HUES48 (cell line): ENCODE measurements around the gene GBP2.
A peak's percentile ranks its signal among the peaks of the same experiment; 100 is the strongest.

Source experiments
- H3K27ac ChIP-seq: one replicate; pipeline ENCODE4 v1.7.0; 2013; ENCODE audit warnings: low read depth, low read length, inconsistent platforms
- H3K27me3 ChIP-seq: 2 replicates; pipeline ENCODE4 v1.6.1; 2013; ENCODE audit warnings: mild to moderate bottlenecking, low read length; ENCODE audit not compliant: control insufficient read depth, insufficient read depth
- H3K36me3 ChIP-seq: 2 replicates; pipeline ENCODE4 v1.6.1; 2013; ENCODE audit warnings: low read length; ENCODE audit not compliant: control insufficient read depth, insufficient read depth
- H3K4me1 ChIP-seq: 2 replicates; pipeline ENCODE4 v1.6.1; 2013; ENCODE audit warnings: mild to moderate bottlenecking, low read length; ENCODE audit not compliant: control insufficient read depth, insufficient read depth
- H3K4me3 ChIP-seq: 2 replicates; pipeline ENCODE4 v1.5.1; 2013; ENCODE audit warnings: mild to moderate bottlenecking, low read depth, low read length
- H3K9ac ChIP-seq: 2 replicates; pipeline ENCODE4 v1.6.1; 2013; ENCODE audit warnings: mild to moderate bottlenecking, low read depth, low read length, moderate library complexity
- H3K9me3 ChIP-seq: 2 replicates; pipeline ENCODE4 v1.6.1; 2013; ENCODE audit warnings: low read length; ENCODE audit not compliant: control insufficient read depth, insufficient read depth

The GBP2 gene

DNA sequence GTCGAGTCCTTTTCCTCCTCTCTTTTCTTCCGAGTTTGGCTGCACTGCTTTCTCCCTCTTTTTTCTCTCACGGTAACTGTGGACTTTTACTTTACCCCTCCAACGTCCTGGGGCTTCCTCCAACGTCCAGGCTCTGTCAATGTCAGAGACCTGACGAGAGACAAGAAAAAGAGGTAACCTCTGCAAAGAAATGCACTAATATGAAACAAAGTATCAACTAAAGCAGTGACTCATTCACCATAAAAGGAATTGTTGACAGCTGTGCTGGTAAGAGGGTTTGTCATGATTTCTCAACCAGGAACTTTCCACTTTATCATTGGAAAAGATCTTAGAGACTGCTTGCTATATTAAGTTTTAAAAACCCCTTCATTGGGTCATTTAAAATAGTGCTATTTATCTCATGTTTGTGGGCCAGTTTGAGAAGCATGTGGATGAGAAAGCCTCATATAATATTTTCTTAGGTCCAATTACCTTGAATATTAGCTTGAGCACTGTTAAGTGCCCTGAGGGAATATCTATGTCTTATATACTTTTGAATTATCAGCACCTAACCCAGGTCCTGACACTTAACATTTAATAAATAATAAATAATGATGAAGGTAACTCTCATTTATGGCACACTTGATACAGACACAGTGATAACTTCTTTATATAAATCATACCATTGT, at the start of gene GBP2:
TSS of gene GBP2 (minus strand) at position 202 of the 668 bp plus-strand sequence. CDS start 4,148 bp downstream, outside the sequence.
- Histone ChIP-seq H3K27me3 (no peaks in the 10 kb centered on the region), H3K9ac (no peak within 1 kb of the TSS), H3K4me3 (no peak within 1 kb of the TSS; the same call in 1 of the 2 replicates), H3K4me1 (peaks cover 5% of the 10 kb centered on the region), H3K9me3 (no peaks in the 10 kb centered on the region), H3K36me3 (no peaks in the 10 kb centered on the region), H3K27ac (peak within 1 kb of the TSS; percentile 55)

- no peaks in the 10 kb centered on the region for H3K4me1 ChIP-seq
- no peaks in the 10 kb centered on the region for H3K9me3 ChIP-seq
- no peak overlapping the region for H3K4me3 ChIP-seq
- H3K27ac ChIP-seq, result no peak overlapping the region
- H3K9ac ChIP-seq, result no peak overlapping the region
- no peaks in the 10 kb centered on the region for H3K36me3 ChIP-seq
- H3K27me3 ChIP-seq, result no peaks in the 10 kb centered on the region
Observed at GRCh38 chr1:89174491-89174890, 48.6 kb upstream of the GBP2 start.

DNA sequence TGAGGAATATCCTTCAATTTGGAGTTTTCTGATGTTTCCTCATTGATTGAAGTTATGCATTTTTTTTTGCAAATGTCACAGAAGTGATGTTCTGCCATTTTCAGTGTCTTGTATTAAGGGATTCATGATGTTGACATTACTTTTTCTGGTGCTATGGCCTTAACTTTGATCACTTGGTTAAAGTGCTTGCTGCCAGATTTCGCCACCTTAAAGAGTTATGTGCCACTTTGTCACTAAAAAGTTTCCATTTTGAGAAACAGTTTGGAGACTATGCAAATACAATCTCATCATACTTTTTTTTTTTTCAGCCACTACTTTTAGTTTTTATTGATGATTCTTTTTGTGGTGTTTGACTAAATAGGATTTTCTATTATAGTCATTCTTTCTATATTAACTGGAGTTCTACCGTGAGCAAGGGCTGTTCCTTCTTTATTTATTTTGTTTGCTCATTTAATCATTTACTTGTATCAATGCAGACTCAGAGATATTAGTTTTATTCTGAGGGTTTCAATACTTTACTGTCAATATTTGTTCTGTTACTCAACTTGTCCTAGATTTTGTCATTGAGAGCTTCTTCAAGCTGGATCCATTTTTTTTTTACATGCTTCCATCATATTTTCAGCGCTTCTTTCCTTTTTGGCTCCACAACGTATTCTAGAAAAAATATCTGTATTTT, 46.7 kb upstream of the GBP2 start:
- Histone ChIP-seq H3K36me3 (no peaks in the 10 kb centered on the region), H3K4me1 (no peaks in the 10 kb centered on the region), H3K27me3 (no peaks in the 10 kb centered on the region), H3K9ac (no peak overlapping the region), H3K9me3 (no peaks in the 10 kb centered on the region), H3K27ac (no peak overlapping the region), H3K4me3 (no peak overlapping the region)

- Histone ChIP-seq H3K27me3 (no peaks in the 10 kb centered on the region), H3K9ac (no peak overlapping the region), H3K9me3 (no peaks in the 10 kb centered on the region), H3K36me3 (no peaks in the 10 kb centered on the region), H3K27ac (no peak overlapping the region), H3K4me1 (no peaks in the 10 kb centered on the region), H3K4me3 (no peak overlapping the region)
Observed at GRCh38 chr1:89171067-89171438, 45.1 kb upstream of the GBP2 start.

DNA sequence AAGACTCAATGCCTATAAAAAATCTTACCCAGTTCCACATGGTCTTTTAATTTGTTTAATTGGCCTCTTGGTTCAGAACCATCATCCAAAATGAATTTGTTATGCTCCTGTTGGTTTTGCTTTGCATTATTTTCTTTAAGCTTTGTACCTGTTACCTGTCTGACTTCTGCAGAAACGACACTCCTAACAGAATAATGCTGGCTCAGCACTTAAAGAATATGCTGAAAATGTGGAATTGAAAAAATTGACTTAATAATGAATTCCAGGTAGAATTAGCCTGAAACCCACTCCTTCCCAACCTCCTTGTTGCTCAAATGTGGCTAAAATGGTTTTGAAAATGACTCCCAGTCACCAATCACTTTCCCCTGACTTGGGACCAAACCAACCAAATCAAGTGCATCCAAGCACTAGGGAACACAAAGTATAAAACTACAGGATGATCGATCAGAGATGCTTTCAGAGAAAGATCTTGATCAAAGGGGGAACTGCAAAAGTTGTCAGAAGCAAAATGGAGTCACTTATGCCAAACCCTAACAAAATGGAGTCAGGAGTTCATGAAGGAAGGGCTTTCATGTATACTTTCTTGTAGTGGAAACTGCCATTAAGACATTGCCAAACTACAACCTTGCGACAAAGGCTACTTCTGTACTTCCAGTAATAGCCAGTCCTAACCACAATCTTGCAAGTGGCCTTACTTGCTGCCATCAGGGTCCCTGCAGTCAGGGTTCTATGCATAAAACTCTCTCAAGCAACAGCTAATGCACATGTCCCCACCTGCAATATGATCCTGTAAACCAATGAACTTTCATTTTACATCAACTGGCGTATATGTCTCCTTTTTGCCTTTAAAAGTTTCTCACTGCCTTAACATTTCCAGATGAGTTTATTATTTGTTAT, 44.5 kb upstream of the GBP2 start:
- no peaks in the 10 kb centered on the region for H3K36me3 ChIP-seq
- no peak overlapping the region for H3K9ac ChIP-seq
- no peaks in the 10 kb centered on the region for H3K4me1 ChIP-seq
- no peak overlapping the region for H3K27ac ChIP-seq
- H3K4me3 ChIP-seq, result no peak overlapping the region
- H3K9me3 ChIP-seq, result no peaks in the 10 kb centered on the region
- no peaks in the 10 kb centered on the region for H3K27me3 ChIP-seq

DNA sequence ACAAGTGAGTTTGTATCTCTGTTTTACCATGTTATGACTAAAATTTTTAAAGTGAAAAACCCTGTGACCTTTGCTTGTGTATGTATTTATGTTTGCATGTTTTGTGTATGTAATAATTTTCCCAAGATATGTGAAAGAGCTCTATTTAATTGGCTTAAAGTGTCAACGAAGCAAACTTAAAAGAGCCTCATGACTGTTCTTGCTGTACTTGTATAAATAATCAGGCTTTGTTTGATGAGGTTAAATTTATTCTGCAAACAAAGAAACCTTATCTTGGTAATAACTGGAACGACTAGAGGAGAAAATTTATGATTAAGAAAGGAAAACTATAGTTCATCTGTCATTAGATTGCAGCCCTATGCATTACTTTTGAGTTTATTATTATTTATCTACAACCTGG, 43.3 kb upstream of the GBP2 start:
- H3K27me3 ChIP-seq, result no peaks in the 10 kb centered on the region
- H3K4me3 ChIP-seq, result no peak overlapping the region
- no peaks in the 10 kb centered on the region for H3K36me3 ChIP-seq
- H3K9ac ChIP-seq, result no peak overlapping the region
- H3K4me1 ChIP-seq, result no peaks in the 10 kb centered on the region
- H3K27ac ChIP-seq, result no peak overlapping the region
- H3K9me3 ChIP-seq, result no peaks in the 10 kb centered on the region

DNA sequence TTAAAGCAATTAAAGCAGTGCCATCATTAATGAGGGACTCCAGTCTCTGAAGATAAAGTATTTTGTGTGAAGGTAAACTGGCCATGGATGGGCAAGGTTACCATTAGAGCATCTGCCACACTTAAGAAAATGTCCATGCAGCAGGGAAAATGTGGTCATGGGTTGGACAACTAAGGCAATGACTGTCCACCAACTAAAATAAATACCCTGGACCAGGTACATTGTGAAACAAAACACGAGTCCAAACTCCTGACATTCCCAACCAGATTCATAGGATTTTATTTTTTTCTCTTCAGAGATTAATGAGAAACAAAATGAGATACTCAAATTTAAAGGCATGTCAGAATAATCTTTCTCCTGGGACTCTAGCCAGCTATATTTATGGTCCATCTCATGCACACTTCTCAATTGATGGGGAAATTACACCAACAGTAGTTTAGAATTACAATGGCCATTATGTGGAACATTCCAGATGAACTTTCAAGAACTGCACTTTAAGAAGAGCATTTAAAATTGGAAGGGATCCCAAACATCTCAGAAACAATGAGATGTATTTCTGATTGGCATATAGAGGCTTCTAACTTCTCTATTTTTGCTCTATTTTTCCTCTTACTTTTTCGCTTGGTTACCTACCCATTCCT, 41.8 kb upstream of the GBP2 start:
- H3K27ac ChIP-seq, result no peak overlapping the region
- H3K36me3 ChIP-seq, result no peaks in the 10 kb centered on the region
- no peaks in the 10 kb centered on the region for H3K27me3 ChIP-seq
- H3K9ac ChIP-seq, result no peak overlapping the region
- no peak overlapping the region for H3K4me3 ChIP-seq
- H3K4me1 ChIP-seq, result no peaks in the 10 kb centered on the region
- H3K9me3 ChIP-seq, result no peaks in the 10 kb centered on the region

DNA sequence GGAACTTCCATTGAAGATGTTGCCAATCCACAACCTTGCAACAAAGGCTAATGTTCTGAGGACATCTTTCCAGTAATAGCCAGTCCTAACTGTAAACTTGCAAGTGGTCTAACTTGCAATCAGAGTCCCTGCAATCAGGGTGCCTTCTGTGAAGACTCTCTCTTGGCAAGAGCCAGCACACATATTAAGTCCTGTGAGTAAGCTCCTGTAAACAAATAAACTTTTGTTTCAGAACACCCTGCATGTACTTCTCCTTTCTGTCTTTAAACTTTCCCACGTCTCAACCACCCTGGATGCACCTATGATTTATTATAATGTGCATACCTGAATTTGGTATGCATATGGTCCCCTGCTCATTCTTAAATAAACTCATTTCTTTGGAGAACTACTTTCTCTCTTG, 40.8 kb upstream of the GBP2 start:
- Histone ChIP-seq H3K36me3 (no peaks in the 10 kb centered on the region), H3K9me3 (no peaks in the 10 kb centered on the region), H3K4me1 (no peaks in the 10 kb centered on the region), H3K9ac (no peak overlapping the region), H3K27ac (no peak overlapping the region), H3K4me3 (no peak overlapping the region), H3K27me3 (no peaks in the 10 kb centered on the region)

DNA sequence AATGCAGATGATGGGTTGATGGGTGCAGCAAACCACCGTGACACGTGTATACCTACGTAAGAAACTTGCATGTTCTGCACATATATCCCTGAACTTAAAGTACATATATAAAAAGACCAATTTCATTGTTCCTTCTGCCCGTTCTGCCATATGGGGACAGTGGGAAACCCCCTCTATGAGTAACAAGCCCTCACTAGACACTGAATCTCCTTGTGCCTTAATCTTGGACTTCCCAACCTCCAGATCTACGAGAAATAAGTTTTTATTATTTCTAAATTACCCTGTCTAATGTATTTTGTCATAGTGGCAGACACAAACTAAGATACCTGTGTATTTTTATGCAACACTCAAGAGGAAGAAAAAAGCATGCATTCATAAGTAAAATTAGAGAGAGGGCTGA, 39.9 kb upstream of the GBP2 start:
- Histone ChIP-seq H3K9ac (no peak overlapping the region), H3K4me3 (no peak overlapping the region), H3K4me1 (no peaks in the 10 kb centered on the region), H3K36me3 (no peaks in the 10 kb centered on the region), H3K9me3 (no peaks in the 10 kb centered on the region), H3K27me3 (no peaks in the 10 kb centered on the region), H3K27ac (no peak overlapping the region)

- H3K9ac ChIP-seq, result no peak overlapping the region
- H3K27ac ChIP-seq, result no peak overlapping the region
- no peaks in the 10 kb centered on the region for H3K36me3 ChIP-seq
- no peaks in the 10 kb centered on the region for H3K27me3 ChIP-seq
- no peaks in the 10 kb centered on the region for H3K9me3 ChIP-seq
- no peak overlapping the region for H3K4me3 ChIP-seq
- no peaks in the 10 kb centered on the region for H3K4me1 ChIP-seq
Observed at GRCh38 chr1:89151047-89151446, 25.1 kb upstream of the GBP2 start.
